ENCODE measurements around the gene CCR5AS.
"Not testable (repeated sequence)": the region's sequence is repeated elsewhere in the genome, so short reads cannot be mapped to it uniquely, and the experiment has no call there.

Gene CCR5AS

DNA sequence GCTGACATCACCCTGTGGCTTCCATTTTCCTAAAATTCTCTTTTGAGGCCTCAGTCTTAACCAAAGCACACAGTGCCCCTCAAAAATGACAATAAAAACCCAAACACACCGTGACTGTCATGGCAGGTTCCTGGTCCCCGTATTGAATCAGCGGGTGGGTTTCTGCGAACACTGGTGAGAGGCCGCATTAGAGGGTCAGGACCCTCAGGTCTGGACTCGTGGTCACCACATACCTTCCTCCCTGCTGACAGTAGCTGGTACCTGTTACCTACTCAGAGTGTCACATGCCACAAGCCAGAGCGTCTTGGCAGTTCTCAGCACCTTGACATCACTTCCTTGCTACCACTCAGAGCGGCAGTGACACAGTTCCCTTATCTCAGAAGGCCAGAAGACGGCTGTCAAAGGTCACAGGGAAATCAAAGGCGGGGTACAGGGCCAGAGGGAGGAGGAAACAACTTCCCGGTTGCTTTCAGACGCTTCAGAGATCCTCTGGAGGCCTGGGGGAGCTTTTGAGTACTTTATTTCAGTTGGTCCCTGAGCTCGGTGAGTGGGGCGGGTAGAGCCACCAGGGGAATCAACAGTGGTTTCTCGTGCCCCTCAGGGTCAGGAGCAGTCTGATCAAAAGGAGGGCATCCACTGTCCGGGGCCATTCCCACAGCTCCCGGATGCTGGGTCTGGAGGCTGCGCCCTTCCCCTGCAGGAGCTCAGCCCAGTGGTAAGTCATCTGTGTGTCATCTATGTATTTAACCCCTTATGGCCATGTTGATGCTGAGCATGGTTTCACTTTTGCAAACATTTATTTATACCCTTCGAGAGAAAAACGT is at the start of gene CCR5AS, which contains the start of gene CCRL2:
Gene CCR5AS (minus strand): TSS at position 279 of the 824 bp plus-strand sequence.
Gene CCRL2 (plus strand): TSS at position 472 of the 824 bp plus-strand sequence. CDS start 821 bp downstream, outside the sequence.
- peak in 5 of 6 experiments; percentile 2 to 47 (median 25) for DNase-seq

GRCh38 chr3:46456118-46456517 is 49.3 kb upstream of the CCR5AS start:
- no peak for DNase-seq

- DNase-seq = no peak
These were observed 48.6 kb upstream of the CCR5AS start for GRCh38 chr3:46455231-46456115.

- DNase-seq = no peak
These were observed 47.7 kb upstream of the CCR5AS start for GRCh38 chr3:46454606-46455005.

DNA sequence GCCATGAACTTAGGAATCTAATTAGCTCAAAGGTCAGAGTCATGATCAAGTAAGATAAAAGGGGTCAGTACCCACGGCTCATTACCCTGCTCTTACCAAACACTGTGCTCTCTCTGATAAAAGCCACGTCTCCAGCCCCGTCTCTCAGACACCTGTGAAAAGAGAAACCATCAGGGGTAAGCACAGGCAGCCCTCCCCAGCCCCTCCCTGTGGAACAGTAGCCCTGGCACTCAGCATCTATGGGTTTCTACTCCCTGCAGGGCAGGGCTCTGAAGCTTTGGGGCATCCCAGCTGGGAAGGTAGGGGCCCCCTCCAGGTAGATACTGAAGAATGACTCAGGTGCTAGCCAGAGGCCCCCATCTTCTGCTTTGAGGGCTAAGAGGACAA is 47.3 kb upstream of the CCR5AS start:
- no peak for DNase-seq

DNA sequence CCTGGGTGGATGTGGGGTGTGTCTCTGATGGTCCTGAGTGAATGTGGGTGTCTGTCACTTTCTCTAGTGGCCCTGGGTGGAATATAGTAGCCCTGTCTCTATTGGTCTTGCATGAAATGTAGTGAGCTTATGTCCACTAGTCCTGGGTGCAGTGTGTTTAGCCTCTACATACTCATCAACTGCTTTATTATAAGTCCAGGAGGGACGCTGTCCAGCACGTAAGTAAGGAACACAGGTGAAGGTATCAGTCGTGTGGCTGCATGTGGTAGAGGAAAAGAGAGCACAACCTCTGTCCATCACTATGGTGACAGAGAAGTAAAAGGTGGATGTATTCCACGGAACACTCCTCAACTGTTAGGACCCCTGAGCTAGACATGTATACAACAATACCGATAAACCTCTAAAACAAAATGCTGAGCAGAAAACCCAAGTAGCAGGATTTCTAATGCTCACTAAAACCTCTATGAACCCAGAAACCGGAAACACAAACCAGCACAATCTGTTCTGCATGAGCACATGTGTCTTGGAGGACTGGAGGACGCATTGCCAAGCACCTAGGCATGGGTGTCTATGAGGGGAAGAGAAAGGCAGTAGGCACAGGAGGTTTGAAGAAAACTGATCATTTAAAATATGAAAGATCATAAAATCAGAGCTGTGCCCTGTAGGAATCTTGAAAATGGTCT is 46.8 kb upstream of the CCR5AS start:
- DNase-seq = no peak

DNA sequence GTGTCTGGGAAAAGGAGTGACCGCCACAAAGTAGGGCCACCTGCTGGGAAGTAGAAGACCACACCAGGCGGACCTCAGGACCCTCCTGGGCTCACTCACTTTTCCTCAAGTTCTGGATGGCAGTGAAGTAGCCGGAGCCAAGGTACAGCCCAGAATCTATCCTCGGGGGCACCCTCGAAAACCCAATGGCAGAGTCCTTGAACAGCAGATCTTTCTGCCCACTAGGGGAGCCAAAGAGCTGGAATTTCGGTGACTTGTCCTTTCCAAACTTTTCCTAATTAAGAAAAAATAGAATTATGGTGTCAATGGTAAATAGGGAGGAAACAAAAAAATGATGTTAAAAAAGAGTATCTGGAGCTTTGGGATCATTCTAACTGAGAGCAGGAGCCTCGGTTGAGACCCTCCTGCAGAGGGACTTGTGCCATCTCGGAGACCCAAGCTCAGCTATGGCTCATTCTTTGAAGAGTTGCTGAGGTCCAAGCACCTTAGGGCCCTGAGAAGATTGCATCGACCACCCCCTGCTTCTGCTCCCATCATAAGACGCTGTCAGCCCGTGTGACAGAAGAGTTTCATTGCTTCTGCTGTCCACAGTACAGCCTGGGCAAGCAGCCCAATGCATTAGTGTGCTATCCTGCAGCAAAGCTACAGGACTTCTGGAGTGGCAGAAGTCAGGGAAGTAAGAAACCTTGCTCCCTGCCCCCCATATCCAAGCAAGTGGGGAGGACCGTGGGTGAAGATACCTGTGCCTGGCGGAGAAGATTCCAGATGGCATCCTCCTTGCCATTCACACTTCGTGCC is 43.1 kb upstream of the CCR5AS start:
- DNase-seq = no peak

- no peak for DNase-seq
These were observed 41.9 kb upstream of the CCR5AS start for GRCh38 chr3:46448721-46449120.

DNA sequence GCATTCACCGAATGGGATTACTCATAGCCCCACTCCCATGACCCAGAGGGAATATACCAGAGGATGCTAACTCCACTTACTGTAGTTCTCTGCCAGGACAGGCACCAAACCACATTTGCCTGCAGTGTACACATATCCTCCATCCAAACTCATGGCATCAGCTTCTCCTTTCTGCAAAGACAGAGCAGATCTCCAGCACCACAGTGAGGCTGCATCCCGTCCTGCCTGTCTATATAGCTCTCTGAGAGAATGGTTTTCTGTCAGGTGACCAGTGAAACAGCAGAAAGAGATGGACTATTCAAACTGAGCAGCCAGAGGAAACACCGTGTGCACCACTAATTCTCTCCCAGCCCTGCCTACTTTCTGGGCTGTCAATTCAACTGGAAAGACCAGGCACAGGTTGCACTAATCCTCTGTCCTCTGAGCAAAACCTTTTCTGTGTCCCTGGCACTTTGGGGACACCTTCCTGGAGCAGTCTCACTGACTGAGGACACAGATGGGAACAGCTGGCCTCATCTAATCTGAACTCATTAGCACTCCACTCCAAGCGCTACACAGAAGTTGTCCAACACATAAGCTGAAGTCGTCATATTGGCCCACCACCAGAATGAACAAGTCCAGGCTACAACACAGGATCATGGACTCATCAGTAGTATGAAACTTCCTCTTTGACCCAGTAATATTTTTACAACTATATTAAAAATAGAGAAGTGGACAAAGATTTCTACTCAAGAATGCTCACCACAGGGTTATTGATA is 40.5 kb upstream of the CCR5AS start:
- no peak for DNase-seq

DNA sequence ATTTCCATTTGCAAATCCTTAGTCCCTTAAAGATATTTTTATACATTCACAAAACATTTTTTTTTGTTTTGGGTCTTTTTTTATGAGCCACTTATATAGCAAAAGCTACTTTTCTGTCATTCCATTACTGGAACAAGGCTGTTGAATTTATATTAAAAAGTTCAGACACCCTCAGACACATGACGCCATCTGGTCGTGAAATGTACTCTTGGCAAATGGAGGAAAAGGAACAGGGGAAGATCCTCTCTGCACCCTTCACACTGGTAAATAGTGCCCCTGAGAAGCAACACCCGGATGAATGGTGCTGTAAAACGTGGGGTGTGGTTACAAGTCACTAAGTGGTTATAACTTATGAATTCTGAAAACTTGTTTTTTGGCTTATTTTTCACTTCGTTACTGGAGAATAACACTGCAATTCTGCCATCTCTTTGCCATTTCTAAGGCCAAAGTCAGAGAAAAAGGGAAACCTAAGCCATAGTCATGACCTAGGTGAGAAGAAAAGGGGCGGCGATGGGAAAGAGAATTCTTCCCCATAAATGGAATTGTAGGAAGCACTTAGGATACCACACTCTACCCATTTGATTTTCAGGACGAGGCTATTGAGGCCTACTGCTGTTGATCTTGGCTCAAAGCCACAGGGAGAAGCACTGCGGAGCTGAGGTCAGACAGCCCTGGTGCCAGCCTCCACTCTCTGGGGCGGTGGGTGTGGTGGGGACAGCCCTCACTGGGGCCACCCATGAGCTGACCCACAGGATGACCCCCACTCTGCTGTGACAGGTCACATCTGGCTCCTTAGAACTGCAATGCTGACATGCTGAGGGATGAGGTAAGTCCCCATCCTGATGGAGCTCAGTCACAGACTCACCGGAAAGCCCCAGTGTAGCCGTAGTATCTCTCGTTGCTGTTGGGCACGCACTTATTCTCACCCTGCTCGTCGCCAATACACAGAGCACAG is 36.0 kb upstream of the CCR5AS start:
- DNase-seq = peak in 2 of 6 experiments; percentile 12 to 47

DNA sequence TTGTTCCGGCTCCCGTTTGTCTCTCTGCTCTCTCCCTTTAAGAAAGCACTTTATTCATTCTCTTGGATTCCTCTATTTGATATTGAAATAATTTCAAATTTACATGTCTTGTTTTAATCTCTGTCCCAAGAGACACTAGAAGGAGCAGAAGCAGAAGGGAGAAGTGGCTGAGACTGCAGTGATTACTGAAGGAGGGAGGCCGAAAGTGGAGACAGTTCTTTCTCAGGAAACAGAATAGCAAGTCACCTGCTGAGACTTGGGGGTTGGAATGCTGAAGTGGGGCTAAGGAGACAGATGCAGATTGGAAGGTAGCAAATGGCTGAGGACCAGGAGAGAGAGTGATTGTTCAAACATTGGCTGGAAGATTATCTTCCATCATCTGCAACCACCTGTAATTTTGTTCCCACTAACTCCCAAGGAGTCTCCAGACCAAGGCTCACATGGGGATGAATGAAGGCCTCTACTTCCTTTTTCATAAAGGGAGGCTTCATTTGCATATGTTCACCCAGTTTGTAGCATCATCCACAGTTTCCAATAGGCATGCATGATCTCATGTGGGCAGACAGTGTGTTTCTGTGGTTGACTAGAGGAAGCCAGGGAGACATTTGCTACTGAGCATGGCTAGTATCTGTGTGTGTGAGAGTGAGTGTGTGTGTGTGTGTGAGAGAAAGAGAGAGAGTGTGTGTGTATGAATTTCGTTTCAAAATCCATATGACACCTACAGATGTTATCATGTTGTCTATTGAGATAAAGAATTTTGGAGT is 33.8 kb upstream of the CCR5AS start:
- DNase-seq = peak in 3 of 6 experiments; percentile 5 to 65 (median 27)

DNA sequence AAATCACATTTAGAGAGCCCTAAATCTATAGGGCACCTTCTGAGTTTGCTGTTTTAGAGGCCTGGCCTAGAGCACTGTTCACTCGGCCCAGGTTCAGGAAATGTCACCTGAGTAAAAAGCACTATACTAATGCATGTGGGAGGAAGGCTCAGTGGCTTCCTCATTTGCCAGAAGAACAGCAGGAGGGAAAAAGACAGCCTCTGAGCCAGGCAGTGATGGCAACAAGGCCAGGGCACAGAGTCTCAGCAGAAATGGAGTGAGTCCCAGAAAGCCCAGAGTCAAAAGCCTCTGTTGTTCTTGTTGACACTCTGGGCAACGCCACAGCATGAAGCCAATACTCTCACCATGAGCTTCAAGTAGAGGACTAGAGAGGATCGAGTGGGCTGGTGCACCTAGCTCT is 32.0 kb upstream of the CCR5AS start:
- no peak for DNase-seq

GRCh38 chr3:46435081-46435726 is 28.3 kb upstream of the CCR5AS start:
- DNase-seq = no peak

DNA sequence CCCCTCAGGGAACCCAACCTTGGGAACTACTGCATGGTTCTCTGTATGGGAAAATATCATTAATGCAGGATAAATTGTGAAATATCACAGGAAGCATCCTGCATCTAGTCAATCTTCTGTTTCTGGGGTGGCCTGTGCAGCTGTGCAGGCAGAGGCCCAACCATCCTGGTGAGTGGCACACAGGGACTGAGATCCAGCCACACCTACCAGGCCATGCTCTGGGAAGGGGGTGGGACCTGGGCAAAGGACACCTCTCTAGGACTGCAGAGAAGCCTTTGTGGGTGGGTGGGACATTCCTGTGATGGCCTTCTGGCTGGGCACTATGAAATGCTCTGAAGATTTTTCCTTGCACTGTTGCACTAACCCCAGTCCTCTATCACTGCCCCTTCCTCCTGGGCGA is 27.0 kb upstream of the CCR5AS start:
- no peak for DNase-seq

DNA sequence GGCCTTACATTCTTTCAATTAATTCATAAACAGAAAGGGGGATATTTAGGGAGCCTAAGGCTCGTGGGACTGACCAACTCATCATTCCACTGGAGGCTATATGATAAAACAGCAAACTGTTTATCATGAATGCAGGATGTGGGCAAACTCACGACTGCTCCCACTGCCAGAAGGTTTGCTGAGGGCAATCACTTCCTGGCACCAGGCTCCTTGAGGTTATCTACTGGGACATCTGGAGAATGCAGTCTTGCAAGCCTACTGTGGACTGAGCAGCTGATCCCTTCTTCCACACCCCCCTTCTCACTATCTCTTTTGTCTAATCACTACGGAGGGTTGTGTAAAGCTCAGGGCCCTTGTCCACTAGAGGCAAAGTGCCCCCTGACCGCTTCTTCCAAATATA is 26.3 kb upstream of the CCR5AS start:
- not testable (repeated sequence) for DNase-seq

GRCh38 chr3:46431905-46432304 is 25.0 kb upstream of the CCR5AS start:
- not testable (repeated sequence) for DNase-seq

DNA sequence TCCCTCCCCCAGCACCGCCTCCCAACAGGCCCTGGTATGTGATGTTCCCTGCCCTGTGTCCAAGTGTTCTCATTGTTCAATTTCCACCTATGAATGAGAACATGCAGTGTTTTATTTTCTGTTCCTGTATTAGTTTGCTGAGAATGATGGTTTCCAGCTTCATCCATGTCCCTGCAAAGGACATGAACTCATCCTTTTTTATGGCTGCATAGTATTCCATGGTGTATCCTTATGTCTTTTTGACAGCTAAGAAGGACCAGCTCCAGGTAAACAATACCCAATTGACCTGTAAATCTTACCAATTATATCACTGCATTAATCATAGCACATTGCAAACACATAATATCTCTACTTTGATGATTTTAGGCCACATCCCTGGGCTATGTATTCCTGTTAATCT is 24.0 kb upstream of the CCR5AS start:
- not testable (repeated sequence) for DNase-seq

DNA sequence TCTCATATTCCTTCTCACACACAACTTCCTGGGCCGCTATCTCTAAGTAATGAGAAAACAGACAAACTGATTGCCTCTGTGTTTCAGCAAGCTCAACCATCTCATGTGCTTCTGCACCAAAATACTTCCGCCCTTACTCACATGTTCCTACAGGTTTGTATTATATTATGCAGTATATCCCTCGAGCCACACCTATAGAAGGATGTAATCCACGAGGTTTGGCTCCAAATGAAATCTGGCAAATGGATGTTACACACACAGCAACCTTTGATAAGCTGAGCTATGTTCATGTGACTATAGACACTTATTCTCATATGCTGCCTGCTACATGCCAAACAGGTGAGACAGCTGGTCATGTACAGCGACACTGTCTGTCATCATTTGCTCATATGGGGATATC is 22.8 kb upstream of the CCR5AS start:
- DNase-seq = no peak

GRCh38 chr3:46429250-46429649 is 22.4 kb upstream of the CCR5AS start:
- no peak for DNase-seq

Measured in stimulated activated naive CD4-positive, alpha-beta T cell (primary cell).